Measurements from ENCODE around the gene TMA7. TPM values are rescaled to one million over a fixed set of nuclear protein-coding genes. Genes with fewer than 3 reads are reported as not detected.

TMA7 gene
- total RNA-seq, 1 experiment from 2014 or later: 770 TPM

DNA sequence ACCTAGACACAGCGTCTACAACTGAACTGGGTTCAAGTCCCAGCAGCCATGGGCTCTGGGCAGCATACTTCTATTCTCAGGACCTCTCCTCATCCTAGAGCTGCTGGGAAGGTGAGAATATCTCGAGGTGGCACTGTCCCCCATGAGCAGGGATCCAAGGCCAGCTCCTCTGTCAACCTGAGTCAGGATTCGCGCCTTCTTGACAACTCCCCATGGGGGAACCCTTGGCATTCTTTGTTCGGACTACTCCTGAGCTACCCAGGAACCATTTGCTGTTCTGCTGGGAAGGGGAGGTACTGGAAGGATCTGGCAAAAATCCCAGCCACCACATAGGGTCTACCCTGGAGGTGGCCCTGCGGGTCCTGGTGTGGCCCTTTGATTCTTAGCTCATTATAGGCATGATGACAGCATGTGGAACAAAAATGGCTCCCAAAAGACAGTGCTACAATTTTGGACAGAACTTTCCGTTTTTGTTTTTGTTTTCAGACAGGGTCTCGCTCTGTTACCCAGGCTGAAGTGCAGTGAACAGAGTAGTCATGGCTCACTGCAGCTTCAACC lies 32.4 kb upstream of the TMA7 start:
- no peak for DNase-seq (ENCODE audit: low spot score)
- in situ Hi-C loops (cut with HindIII; ENCODE audit: low sequenced_read_pairs): no loop called here

DNA sequence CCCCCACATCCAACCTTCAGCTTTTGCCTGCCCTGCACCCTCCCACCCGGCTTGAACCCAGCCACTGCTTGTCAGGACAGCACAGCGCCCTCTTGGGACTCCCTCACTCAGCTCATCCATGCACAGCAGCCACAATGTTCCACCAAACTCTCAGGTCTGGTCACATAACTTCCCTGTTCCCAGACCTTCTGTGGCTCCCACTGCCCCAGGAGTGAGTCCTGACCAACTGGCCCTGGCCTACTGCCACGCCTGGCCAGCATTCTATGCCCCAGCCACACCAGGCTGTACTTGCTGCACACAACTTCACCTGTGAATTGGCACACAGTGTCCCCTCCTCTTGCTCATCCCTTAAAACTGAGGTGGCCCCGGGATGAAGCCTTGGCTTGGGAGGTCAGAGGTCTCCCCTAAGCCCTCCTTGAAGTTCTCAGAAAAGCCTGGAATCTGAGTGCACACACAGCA lies 31.2 kb upstream of the TMA7 start:
- no peak for DNase-seq (ENCODE audit: low spot score)
- in situ Hi-C loops (cut with HindIII; ENCODE audit: low sequenced_read_pairs): no loop called here

DNA sequence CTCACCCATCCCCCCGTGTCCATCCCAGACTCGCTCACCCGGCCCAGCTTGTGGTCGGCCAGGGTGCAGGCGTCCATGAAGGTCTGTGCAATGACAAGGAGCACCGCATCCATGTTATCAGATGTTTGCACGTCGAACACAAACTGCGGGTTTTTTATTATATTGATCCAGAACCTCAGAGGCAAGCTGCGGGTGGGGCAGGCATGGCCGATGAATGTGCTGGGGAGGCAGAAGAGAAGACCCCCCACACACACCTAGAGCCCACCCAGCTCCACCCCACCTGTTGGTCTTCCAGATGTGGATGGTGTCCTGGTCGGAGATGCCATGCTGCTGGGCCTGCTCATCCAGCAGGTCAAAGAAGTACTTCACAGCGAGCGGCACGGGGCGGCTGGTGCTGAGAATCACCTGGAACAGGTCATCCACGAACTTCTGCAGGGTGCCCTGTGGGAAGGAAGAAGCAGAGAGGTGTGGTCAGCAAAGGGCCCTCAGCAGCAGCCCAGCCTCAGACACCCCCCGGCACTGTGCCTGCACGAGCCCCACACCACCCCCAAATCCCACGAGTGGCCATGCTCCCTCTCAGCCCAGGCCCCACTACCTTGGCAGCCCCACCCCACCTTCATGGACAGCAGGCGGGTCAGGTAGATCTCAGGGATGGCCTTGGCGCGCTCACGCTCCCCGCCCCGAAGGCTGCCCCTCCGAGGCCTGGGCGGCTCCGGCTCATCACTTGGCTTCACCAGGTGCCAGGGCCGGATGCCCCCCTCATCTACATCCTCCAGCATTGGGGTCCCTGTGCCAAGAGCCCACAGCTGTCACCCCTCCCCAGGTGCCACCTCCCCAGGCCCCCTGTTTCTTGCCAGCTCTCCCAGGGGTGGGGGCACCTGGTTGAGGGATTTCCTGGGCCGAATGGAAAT lies 30.5 kb upstream of the TMA7 start:
- in situ Hi-C loops (cut with HindIII; ENCODE audit: low sequenced_read_pairs): no loop called here
- DNase-seq (ENCODE audit: low spot score): no peak

DNA sequence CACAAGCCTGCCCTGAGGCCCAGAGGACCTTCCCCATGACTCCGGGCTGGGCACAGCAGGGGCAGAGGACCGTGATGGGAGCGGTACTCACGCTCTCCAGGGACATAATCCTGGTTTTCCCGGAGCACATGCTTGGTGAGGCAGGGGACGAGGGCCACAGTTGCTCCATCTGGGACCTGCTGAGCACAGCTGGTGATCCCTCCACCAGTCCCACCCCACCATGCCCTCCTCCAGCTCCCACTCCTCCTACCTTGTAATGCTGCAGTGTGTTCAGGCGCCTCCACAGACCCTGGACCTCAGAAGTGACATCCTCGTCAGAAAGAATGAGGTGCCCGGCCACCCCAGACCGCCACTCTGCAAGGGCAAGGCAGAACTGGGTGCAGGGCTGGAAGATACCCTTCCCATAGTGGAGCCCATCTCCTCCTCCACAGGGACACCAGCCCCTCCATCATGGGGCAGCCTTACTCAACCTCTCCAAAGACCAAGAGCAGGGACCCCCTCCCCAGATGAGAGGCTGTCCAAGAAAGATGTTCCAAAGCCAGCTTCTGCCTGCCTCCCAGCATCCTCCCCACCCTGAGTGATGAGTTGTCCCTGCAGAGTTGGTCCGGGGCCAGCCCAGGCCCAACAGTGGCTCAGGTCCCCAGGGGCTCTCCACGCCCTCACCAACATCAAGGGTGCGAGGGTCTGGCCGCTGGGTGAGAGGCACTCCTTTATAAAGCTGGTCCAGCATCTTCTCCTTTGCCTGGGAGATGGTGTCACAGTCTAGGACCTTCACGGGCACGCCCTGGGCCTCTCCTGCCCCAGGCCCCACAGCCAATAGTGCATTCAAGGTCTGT lies 29.6 kb upstream of the TMA7 start:
- in situ Hi-C loops (cut with HindIII; ENCODE audit: low sequenced_read_pairs): no loop called here
- DNase-seq (ENCODE audit: low spot score): no peak

DNA sequence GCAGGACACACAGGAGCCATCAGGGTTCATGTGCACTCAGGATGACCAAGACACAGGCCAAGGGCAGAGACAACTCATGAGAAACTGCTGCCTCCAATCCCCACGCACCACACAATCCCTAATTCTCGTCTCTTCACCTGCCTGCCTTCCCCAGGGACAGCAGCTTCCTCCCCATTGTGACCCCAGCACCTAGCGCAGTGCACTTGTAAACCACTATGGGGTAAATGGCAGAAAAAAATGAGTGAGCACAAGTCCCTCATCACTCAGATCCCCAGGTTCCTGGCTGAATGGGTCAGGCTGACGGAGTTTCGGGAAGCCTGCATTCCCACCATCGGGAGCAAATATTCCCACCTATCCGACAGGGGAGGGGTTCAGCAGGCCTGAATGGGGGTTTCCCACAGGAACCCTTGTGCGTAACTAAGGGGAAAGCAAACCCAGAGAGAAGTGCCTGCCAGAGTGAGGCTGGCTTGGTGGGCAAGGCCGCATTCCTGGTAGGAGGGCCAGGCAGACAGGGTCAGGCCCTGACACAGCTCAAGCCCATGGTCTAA lies 28.9 kb upstream of the TMA7 start:
- DNase-seq (ENCODE audit: low spot score): no peak
- in situ Hi-C loops (cut with HindIII; ENCODE audit: low sequenced_read_pairs): no loop called here

DNA sequence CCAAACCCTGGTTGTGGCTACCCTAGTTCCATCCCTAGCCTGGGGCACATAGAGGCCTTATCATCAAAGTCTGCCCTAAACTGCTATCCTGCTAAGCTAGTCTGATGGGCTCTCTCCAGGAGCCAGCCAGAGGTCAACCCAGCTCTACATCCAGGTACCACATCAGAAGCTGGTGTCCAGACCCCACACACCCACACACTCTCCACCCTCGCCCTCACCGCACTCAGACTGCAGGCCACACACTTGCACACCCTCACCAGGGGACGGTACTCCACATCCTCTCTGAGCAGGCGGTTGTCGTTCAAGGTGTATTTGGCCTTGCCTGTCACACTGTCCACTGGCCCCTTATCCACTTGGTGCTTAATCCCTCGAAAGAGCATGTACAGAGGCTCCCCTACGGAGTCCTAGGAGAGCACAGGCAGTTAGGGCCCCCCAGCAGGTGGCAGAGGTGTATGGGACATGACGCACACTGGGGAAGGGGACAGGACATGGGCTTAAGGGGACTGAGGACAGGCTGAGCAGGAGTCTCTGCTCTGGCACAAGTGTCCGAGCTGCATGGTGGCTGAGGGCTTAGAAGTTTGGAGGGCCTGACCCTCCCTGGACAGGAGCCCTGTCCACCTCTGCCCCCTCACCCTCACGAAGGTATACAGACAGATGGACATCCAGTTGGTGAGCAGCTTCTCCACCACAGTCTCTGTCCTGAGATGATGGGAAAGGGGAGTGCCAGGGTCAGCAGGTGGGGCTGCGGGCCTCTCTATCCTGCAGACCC lies 28.3 kb upstream of the TMA7 start:
- DNase-seq (ENCODE audit: low spot score): no peak
- in situ Hi-C loops (cut with HindIII; ENCODE audit: low sequenced_read_pairs): no loop called here

DNA sequence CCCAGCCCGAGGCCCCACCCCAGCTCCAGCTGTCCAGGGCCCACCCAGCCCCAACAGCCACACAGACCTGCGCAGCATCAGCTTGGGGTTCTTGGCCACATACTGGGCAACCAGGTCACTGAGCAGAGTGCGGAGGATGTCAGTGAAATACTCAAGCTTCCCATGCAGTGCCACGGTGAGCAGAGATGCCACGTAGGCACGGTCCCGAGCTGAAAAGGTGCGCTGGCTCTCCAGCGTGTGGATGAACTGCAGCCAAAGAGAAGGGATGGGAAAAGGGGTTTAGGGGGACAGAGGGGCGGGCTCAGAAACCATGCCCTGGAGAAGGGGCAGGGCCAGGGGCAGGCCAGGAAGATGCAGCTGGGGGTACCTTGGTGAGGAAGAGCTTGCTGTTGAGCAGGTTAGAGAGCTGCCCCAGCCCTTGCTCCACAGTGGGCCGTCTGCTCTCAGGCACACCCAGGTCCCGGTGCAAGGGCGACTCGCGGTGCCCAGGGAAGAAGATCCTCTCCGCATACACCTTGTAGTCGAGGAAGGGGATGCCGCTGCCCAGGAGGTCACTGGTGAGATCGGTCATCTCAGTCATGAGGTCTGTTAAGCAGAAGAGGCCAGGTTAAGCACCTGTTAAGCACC lies 27.6 kb upstream of the TMA7 start:
- in situ Hi-C loops (cut with HindIII; ENCODE audit: low sequenced_read_pairs): no loop called here
- no peak for DNase-seq (ENCODE audit: low spot score)

DNA sequence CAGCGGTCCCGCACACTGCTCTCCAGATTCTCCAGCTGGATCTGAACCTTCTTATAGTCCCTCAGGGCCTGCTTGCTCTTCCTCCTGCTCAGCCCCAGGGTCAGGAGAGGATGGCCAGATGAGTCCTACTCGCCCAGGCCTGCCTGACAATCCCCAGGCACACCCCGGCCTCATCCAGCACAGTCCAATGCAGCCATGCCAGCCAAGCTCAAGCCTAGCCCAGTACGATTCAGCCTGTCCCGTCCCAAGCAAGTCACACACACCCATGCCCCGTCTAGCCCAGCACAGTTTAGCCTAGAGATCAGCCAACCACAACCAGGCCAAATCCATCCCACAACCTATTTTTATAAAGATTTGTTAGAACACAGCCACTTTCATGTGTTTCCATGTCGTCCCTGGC lies 27.0 kb upstream of the TMA7 start:
- DNase-seq (ENCODE audit: low spot score): no peak
- in situ Hi-C loops (cut with HindIII; ENCODE audit: low sequenced_read_pairs): no loop called here

DNA sequence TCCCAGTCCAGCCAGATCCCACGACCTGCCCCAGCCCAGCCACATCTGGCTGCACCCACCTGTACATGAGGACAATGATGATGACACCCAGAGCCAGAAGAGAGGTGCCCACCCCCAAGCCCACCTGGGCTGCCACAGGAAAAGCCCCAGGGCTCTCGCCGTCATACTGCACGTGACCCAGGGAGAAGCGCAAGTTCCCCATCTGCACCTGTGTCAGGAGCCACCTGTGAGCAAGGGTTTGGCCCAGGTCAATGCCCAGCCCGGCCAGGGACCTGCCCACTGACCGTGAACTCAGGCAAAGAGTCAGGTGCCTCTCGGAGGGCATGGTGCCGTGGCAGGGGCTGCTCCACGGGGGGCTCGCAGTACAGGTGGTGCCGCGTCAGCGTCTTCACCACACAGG lies 26.4 kb upstream of the TMA7 start:
- in situ Hi-C loops (cut with HindIII; ENCODE audit: low sequenced_read_pairs): no loop called here
- DNase-seq (ENCODE audit: low spot score): no peak

DNA sequence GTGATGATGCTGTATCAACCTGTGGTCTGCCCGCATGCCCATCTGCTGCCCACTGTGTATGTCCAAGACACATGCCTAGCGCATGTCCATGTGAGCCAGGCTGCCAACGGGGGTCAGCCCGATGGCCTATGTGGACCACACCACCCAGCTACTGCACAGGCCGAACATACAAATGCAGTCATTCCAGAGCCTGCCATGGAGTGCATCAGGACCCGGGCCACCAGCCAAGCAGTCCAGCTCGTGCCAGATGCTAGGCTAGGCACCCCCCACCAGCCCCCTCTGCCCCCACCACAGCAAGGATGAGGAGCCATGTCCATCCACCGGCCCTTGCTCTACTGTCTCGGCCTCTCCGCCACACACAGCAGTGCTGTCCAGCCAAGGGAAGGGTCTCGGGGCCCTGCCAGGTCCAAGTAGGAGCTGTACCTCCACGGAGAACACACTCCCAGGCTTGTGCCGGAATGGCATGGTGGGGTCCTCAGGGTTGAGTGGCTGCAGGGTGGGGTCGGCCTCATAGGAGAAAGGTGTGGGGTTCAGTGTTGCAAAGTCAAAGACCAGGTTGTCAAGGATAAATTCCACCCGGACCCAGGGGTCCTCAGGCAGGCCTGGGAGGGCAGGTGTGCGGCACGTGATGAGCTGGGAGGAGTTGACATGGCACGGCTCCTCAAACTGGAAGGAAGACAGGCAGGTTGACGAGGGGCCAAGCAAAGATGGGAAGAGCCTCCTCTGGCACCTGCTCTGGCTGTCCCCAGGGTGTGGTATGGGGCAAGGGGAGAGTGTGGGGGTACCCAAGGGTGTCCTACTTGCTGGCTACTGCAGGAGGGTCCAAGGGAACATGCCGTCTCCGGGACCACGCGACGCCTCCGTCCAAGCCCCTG lies 25.4 kb upstream of the TMA7 start:
- in situ Hi-C loops (cut with HindIII; ENCODE audit: low sequenced_read_pairs): no loop called here
- no peak for DNase-seq (ENCODE audit: low spot score)

DNA sequence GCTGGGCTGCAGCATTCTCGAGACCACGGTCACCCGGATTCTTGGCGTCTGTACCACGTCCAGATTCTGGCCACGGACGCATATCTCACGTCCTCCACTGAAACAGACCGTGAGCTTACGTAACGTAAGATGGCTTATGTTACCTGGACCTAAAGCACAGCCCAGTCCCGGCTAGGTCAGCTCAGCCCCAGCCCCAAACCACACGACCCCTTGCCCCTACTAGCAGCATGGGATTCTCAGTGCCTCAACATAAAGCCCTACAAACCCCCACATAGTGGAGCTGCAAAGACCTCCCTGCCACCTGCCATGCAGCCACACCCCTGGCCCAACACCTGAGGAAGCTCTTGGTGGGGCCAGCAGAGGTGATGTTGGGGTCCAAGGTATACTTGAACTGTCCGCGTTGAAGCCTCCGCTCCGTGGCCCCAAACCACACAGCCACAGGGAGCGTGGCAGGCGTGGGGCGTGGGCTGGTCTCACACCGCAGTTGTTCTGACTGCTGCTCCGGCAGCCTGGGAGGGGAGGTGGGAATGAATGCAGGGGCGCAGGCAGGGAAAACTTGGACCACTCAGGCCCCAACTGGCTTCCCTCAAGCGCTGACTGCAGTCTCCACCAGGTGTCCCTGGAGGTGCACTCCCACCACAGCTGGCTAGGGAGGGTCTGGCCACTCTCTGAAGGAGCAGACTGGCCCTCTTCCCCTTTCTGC lies 24.7 kb upstream of the TMA7 start:
- DNase-seq (ENCODE audit: low spot score): no peak
- in situ Hi-C loops (cut with HindIII; ENCODE audit: low sequenced_read_pairs): no loop called here

DNA sequence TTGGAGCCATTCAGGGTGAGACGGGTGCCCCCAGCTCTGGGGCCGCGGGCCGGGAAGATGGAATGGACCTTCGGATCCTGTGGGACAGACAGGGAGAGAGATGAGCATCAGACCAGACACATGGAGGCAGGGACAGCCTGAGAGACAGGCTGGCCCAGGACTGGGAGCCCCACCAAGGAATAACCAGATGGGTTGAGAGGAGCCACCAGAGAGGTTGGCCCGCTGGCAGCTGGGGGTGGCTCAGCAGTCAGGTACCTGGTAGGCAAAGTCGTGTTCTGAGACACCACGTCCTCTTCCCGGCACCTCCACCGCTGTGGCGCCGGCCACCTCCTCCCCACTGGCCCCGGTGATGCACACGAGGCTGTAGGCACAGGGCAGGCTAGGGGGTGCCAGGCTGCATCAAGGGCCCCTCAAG lies 24.0 kb upstream of the TMA7 start:
- in situ Hi-C loops (cut with HindIII; ENCODE audit: low sequenced_read_pairs): no loop called here
- DNase-seq (ENCODE audit: low spot score): no peak

DNA sequence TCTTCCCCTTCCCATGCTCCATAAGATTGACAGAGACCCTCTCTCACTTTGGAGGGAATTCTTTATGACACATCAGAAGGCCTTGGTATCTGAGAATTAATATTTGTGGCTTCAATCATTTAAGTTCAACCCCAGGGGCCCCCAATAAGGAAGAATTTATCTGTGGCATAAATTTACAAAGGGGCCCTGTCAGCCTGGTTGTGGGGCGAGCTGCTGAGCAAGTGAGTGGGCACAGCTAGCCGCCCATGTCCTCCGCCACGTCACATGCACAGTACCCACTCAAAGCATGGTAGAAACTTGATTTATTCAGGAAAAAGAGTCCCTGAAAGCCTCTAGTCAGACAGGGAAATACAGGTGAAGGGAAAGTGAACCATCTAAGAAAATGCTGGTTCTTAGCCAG lies 23.5 kb upstream of the TMA7 start:
- in situ Hi-C loops (cut with HindIII; ENCODE audit: low sequenced_read_pairs): no loop called here

DNA sequence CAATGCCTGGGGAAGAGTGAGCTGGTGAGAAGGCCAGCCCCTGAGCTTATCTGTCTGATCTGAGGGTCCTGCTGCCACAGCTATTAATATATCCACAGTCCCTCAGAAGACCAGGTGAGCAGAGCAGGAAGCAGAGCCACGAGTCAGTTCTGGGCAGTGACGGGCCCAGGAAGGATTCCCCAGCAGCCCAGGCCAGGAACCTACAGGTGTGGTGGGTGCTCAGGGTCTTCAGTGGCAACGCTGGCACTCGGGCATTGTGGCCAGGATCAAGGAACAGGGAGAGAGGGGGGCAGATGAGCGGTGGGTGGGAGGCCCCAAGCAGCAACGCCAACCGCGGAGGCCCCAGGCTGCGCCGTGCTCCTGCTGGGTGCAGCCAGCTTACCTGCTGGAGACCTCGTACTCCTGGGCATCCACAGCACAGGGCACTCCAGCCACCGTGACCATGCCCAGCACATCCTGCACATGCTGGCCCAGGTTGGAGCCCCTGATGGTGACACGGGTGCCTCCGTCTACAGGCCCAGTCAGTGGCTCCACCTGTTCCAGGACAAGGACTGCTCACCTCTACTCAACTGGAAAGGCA lies 22.4 kb upstream of the TMA7 start:
- in situ Hi-C loops (cut with HindIII; ENCODE audit: low sequenced_read_pairs): no loop called here
- no peak for DNase-seq (ENCODE audit: low spot score)

More for the DNA sequence above, 23.5 kb upstream of the TMA7 start:
- DNase-seq (ENCODE audit: low spot score): no peak

DNA sequence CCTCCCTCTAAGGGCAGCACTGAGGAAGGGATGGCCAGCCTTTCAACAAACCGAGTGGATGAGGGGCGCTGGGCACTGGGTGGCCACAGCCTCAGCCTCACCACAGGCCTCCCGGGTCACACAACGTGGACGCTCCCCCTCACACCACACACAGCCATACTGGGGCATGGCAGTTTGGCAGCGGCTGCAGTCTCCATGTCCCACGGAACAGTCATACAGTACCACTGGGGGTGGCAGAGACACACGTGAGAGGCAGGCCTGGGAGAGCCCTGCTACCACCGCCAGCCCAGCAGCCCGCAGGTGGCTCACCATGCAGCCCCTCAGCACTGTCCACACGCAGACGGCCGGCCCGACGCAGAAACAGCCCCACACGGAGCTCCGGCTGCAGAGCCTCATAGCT lies 21.9 kb upstream of the TMA7 start:
- in situ Hi-C loops (cut with HindIII; ENCODE audit: low sequenced_read_pairs): no loop called here

DNA sequence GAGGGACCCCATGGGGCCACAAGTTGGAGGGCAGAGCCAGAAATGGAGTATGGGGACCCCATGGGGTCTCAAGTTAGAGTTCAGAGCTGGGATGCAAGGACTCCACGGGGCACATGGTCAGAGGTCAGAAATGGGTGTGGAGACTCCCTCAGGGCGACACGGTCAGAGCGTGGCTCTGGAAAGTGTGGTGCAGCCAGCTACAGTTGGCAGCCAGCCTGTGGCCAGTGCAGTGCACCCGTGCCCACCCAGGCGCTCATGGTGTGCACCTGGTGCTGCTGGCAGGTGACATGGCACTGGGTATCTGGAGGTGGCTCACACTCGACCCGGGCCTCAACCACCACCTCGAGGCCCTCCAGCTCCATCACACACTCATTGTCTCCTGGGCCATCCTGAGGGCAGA lies 21.4 kb upstream of the TMA7 start:
- in situ Hi-C loops (cut with HindIII; ENCODE audit: low sequenced_read_pairs): no loop called here
- no peak for DNase-seq (ENCODE audit: low spot score)

More for the DNA sequence above, 21.9 kb upstream of the TMA7 start:
- no peak for DNase-seq (ENCODE audit: low spot score)

DNA sequence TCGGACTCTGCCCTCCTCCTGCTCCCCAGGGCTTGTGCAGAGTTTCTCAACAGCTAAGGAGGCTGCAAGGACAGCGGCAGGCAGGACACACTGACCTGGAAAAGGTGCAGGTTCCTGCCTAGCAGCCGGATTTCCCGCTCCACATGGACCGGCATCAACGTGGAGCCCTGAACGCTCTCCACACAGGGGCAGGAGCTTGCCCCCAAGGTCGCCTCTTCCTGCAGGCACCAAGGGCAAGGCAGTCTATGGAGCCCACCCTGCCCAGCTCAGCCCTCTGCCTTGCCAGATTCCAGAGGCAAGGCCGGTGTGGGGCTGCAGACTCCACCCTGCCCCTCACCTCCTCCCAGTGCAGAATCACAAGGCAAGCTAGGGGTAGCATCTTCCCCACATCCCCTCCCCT lies 20.9 kb upstream of the TMA7 start:
- DNase-seq (ENCODE audit: low spot score): no peak
- in situ Hi-C loops (cut with HindIII; ENCODE audit: low sequenced_read_pairs): no loop called here
